Fibroblast of lung (primary cell): ENCODE data around the gene FARP1. TPM values are rescaled to one million over a fixed set of nuclear protein-coding genes. Genes with fewer than 3 reads are reported as not detected.

ENCODE experiments used
- DNase-seq, 2 donors: peaks; one replicate each; pipeline versions ENCODE4 v3.0.0 to v3.0.0-alpha.2; 2010; ENCODE audit warnings: low read depth in 2 of 2
- H2AFZ ChIP-seq: 2 replicates; pipeline ENCODE4 v1.5.1; 2012; ENCODE audit warnings: low read length, control low read depth, inconsistent platforms
- H3K27ac ChIP-seq: 2 replicates; pipeline ENCODE4 v1.5.1; 2011; ENCODE audit warnings: low read length, control low read depth; ENCODE audit not compliant: insufficient read depth
- H3K27me3 ChIP-seq: 2 replicates; pipeline ENCODE4 v1.5.1; 2011; ENCODE audit warnings: mild to moderate bottlenecking, low read length; ENCODE audit not compliant: control insufficient read depth, insufficient read depth
- H3K36me3 ChIP-seq: 2 replicates; pipeline ENCODE4 v1.5.1; 2011; ENCODE audit warnings: low read length; ENCODE audit not compliant: control insufficient read depth, insufficient read depth
- H3K4me1 ChIP-seq: 2 replicates; pipeline ENCODE4 v1.5.1; 2011; ENCODE audit warnings: low read length; ENCODE audit not compliant: control insufficient read depth, insufficient read depth; ENCODE audit errors: extremely low read depth
- H3K4me2 ChIP-seq: 2 replicates; pipeline ENCODE4 v1.5.1; 2011; ENCODE audit warnings: low read length, control low read depth; ENCODE audit not compliant: insufficient read depth; ENCODE audit errors: extremely low read depth
- H3K4me3 ChIP-seq, 4 experiments: fragments of 200-600 bp in 1 of 4; sonication (generic) in 1 of 4; replicated peaks in 1 of 4; 2 replicates each; pipeline ENCODE4 v1.5.1; 2011 to 2016; ENCODE audit warnings: low read length in 4 of 4, low read depth in 3 of 4, mild to moderate bottlenecking in 3 of 4, control low read depth in 2 of 4, inconsistent platforms in 1 of 4, mixed read lengths in 1 of 4; ENCODE audit not compliant: insufficient read depth in 1 of 4; ENCODE audit errors: control extremely low read depth in 1 of 4
- H3K79me2 ChIP-seq: 2 replicates; pipeline ENCODE4 v1.5.1; 2012; ENCODE audit warnings: mild to moderate bottlenecking, low read length, inconsistent platforms; ENCODE audit not compliant: control insufficient read depth, insufficient read depth
- H3K9ac ChIP-seq: 2 replicates; pipeline ENCODE4 v1.5.1; 2011; ENCODE audit warnings: mild to moderate bottlenecking, low read length, control low read depth; ENCODE audit not compliant: insufficient read depth
- H3K9me3 ChIP-seq: 2 replicates; pipeline ENCODE4 v1.5.1; 2012; ENCODE audit warnings: low read depth, low read length; ENCODE audit not compliant: control insufficient read depth, insufficient read depth
- H4K20me1 ChIP-seq: 2 replicates; pipeline ENCODE4 v1.5.1; 2011; ENCODE audit warnings: low read length; ENCODE audit not compliant: control insufficient read depth, insufficient read depth; ENCODE audit errors: extremely low read depth
- EZH2 ChIP-seq: IDR thresholded peaks from 2 replicates; pipeline ENCODE4 v1.5.1; 2012; ENCODE audit warnings: low read length, control low read depth, mild to moderate bottlenecking; ENCODE audit errors: missing control alignments
- polyA plus RNA-seq, 2 donors: library from polyadenylated mRNA; depleted of rRNA in 1 of 2; stranded (reverse) in 1 of 2; unstranded in 1 of 2; fragments of >200 nt; gene quantifications; 2 replicates each; pipeline ENCODE4 v1.2.1, GENCODE V29; 2011 to 2012; ENCODE audit warnings: missing spikeins in 1 of 2
- total RNA-seq: library from RNA; depleted of rRNA; stranded (reverse); fragments of >200 nt; gene quantifications from 2 replicates; pipeline ENCODE4 v1.2.1, GENCODE V29; 2014
- TF ChIP-seq, protein P1 (sequence below), 2 donors: IDR thresholded peaks in 1 of 2; conservative IDR thresholded peaks in 1 of 2; 1 replicate in 1 of 2; 2 replicates in 1 of 2; pipeline ENCODE4 v1.5.1; 2011 to 2012; ENCODE audit warnings: low read length in 2 of 2, control low read depth in 1 of 2, inconsistent platforms in 1 of 2, low read depth in 1 of 2, mild to moderate bottlenecking in 1 of 2

FARP1 gene
- total and polyA plus RNA-seq, 2 donors (not counting 1 experiment from before 2014, with no cell fraction given), result 50.9 to 199 TPM

DNA sequence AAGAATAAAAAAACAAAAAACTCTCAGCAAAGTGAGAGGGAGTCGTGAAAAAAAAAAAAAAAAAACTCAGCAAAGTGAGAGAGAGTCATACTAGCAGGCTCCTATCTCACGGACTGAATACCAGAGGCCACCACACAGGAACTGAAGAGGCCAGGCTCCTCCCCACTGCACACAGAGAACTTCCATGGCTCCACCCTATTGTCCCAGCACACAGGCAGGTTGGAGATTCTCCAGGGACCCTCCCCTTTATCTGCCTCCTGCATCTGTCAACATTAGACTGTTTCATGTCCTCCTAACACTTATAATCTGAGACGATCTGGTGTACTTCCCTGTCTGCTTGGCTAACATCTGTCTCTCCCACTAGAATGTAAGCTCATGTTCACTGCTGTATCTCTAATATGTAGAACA, 37.0 kb upstream of the FARP1 start:
- no peak overlapping the region for H2AFZ ChIP-seq
- no peaks in the 10 kb centered on the region for H3K27me3 ChIP-seq
- H3K4me3 ChIP-seq, result no peak overlapping the region
- DNase-seq, result peak; percentile 39 to 66
- H3K9me3 ChIP-seq, result no peaks in the 10 kb centered on the region
- TF ChIP-seq, protein P1, sequence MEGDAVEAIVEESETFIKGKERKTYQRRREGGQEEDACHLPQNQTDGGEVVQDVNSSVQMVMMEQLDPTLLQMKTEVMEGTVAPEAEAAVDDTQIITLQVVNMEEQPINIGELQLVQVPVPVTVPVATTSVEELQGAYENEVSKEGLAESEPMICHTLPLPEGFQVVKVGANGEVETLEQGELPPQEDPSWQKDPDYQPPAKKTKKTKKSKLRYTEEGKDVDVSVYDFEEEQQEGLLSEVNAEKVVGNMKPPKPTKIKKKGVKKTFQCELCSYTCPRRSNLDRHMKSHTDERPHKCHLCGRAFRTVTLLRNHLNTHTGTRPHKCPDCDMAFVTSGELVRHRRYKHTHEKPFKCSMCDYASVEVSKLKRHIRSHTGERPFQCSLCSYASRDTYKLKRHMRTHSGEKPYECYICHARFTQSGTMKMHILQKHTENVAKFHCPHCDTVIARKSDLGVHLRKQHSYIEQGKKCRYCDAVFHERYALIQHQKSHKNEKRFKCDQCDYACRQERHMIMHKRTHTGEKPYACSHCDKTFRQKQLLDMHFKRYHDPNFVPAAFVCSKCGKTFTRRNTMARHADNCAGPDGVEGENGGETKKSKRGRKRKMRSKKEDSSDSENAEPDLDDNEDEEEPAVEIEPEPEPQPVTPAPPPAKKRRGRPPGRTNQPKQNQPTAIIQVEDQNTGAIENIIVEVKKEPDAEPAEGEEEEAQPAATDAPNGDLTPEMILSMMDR (conservative IDR thresholded peaks at IDR 0.05 in 1 of 2, IDR thresholded peaks at IDR 0.05 in 1 of 2; ENCODE audit: low read depth in 1 of 2, low read length in 2 of 2), result no peak
- TF ChIP-seq EZH2, result no peak
- no peak overlapping the region for H3K9ac ChIP-seq
- no peaks in the 10 kb centered on the region for H3K4me1 ChIP-seq
- H3K4me2 ChIP-seq, result no peak overlapping the region
- no peaks in the 10 kb centered on the region for H3K36me3 ChIP-seq
- H3K79me2 ChIP-seq, result no peaks in the 10 kb centered on the region
- H4K20me1 ChIP-seq, result no peaks in the 10 kb centered on the region
- no peak overlapping the region for H3K27ac ChIP-seq

DNA sequence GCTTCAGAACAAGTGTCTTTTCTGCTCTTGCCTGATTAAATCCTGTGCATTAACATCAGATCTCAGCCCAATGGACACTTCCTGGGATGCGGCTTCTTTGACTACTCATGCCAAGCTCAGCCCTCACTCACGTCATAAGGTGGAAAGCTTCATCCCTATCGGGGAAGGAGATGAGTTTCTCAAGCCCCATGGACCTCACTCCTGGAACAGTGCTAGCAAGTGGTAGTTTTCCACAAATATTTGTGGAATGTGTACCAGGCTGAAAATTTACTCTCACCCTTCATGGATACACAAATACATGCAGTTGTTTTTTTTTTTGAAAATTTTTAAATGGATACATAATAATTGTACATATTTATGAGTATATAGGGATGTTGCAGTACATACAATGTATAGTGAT, 34.6 kb upstream of the FARP1 start:
- no peak overlapping the region for H3K4me2 ChIP-seq
- no peaks in the 10 kb centered on the region for H3K79me2 ChIP-seq
- no peaks in the 10 kb centered on the region for H3K4me1 ChIP-seq
- H3K9me3 ChIP-seq, result no peaks in the 10 kb centered on the region
- no peaks in the 10 kb centered on the region for H3K36me3 ChIP-seq
- no peak overlapping the region for H2AFZ ChIP-seq
- H3K4me3 ChIP-seq, result no peak overlapping the region
- TF ChIP-seq, protein P1 (conservative IDR thresholded peaks at IDR 0.05 in 1 of 2, IDR thresholded peaks at IDR 0.05 in 1 of 2; ENCODE audit: low read depth in 1 of 2, low read length in 2 of 2), result no peak
- TF ChIP-seq EZH2, result no peak
- no peaks in the 10 kb centered on the region for H3K27me3 ChIP-seq
- peak in 1 of 2 donors; percentile 24 for DNase-seq
- H3K9ac ChIP-seq, result no peak overlapping the region
- H4K20me1 ChIP-seq, result no peaks in the 10 kb centered on the region
- no peak overlapping the region for H3K27ac ChIP-seq

DNA sequence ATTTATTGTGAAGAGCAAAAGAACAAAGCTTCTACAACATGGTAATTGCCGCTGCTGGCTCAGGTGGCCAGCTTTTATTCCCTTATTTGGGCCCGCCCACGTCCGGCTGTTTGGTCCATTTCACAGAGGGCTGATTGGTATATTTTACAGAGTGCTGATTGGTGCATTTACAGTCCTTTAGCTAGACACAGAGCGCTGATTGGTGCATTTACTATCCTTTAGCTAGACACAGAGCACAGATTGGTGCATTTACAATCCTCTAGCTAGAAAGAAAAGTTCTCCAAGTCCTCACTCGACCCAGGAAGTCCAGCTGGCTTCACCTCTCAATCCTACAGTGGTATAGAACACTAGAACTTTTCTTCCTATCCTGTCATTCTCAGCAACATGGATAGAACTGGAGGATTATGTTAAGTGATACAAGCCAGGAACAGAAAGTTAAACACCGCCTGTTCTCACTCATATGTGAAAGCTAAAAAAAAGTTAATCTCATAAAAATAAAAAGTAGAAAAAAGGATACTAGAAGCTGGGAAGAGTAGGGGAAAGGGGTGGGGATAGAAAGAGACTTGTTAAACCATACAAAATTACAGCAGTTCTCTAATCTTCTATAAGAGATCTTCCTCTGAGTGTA, 33.6 kb upstream of the FARP1 start:
- Histone ChIP-seq H3K9me3 (no peaks in the 10 kb centered on the region), H3K27me3 (no peaks in the 10 kb centered on the region), H3K36me3 (no peaks in the 10 kb centered on the region), H3K4me2 (no peak overlapping the region), H3K79me2 (no peaks in the 10 kb centered on the region), H3K27ac (no peak overlapping the region), H4K20me1 (no peaks in the 10 kb centered on the region), H3K4me3 (no peak overlapping the region), H2AFZ (no peak overlapping the region), H3K4me1 (no peaks in the 10 kb centered on the region), H3K9ac (no peak overlapping the region)
- DNase-seq, result no peak
- TF ChIP-seq EZH2, result no peak
- TF ChIP-seq, protein P1 (conservative IDR thresholded peaks at IDR 0.05 in 1 of 2, IDR thresholded peaks at IDR 0.05 in 1 of 2; ENCODE audit: low read depth in 1 of 2, low read length in 2 of 2), result no peak
